Measurements from ENCODE around the gene COMT. TPM values are rescaled to one million over a fixed set of nuclear protein-coding genes. Genes with fewer than 3 reads are reported as not detected.

The COMT gene
- total RNA-seq, 6 experiments from 2014 or later, result 215 to 306 (median 234) TPM

DNA sequence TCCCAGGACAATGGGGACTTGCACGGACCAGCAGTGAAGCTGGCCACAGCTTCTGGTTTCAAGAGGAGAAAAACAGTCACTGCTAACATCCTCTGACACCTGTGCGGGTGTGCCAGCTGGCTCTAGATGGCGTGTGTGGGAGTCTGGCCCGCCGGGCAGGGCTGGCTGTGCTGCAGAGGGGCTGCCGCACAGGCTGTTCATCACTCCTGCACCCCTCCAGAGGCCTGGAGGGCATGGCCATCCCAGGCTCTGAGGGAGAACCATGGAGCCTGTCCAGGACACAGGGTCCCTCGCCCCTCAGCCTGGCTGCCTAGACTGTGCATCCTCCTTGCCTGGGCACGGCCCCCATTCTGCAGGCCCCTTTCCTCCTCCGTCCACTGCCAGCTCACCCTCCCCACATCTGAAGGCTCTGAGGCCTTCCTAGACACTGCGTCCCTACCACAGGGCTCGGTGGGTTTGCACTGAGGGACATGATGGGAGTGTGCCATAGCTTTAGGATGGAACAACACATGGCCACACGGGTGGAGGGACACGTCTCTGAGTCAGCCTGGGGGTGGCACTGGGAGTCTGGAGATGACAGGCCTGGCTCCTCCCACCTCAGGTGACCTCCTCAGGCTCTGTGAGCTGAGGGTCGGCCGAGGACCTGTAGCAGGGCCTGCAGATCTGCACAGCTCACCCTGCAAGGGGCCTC is 44.8 kb upstream of the COMT start:
- H3K9me3 Mint-ChIP-seq, result no peaks in the 10 kb centered on the region
- peaks cover 14% of the 10 kb centered on the region for H3K4me1 Mint-ChIP-seq (ENCODE audit: low read depth)
- H3K27me3 Mint-ChIP-seq (ENCODE audit: insufficient read depth), result no peaks in the 10 kb centered on the region; the same call in 1 of the 2 replicates
- H3K4me3 Mint-ChIP-seq, result no peak overlapping the region
- H3K27ac Mint-ChIP-seq, result no peak overlapping the region
- TF ChIP-seq, protein P1, sequence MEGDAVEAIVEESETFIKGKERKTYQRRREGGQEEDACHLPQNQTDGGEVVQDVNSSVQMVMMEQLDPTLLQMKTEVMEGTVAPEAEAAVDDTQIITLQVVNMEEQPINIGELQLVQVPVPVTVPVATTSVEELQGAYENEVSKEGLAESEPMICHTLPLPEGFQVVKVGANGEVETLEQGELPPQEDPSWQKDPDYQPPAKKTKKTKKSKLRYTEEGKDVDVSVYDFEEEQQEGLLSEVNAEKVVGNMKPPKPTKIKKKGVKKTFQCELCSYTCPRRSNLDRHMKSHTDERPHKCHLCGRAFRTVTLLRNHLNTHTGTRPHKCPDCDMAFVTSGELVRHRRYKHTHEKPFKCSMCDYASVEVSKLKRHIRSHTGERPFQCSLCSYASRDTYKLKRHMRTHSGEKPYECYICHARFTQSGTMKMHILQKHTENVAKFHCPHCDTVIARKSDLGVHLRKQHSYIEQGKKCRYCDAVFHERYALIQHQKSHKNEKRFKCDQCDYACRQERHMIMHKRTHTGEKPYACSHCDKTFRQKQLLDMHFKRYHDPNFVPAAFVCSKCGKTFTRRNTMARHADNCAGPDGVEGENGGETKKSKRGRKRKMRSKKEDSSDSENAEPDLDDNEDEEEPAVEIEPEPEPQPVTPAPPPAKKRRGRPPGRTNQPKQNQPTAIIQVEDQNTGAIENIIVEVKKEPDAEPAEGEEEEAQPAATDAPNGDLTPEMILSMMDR (IDR thresholded peaks at IDR 0.05), result no peak
- no peak for DNase-seq
- no peaks in the 10 kb centered on the region for H3K36me3 Mint-ChIP-seq (ENCODE audit: low read depth)

DNA sequence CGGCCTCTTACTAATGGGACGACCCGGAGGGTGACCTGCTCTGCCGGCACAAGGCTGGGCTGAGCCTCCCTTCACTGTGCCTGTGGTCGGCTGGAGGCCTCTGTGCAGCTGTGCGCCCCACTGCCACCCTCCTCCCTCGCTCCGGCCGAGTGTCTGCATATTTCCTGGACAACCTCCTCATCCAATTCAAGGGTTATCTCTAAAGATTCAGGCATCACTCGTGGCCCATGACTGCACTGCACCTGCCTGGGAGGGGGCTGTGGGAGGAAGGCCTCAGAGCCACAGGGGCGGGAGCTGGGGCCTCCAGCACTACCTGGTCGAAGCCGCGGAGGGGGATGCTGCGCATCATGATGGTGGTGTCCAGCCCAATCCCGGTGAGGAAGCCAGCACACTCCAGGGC is 43.8 kb upstream of the COMT start:
- no peaks in the 10 kb centered on the region; the same call in 1 of the 2 replicates for H3K27me3 Mint-ChIP-seq (ENCODE audit: insufficient read depth)
- DNase-seq, result no peak
- TF ChIP-seq, protein P1 (IDR thresholded peaks at IDR 0.05), result no peak
- H3K4me1 Mint-ChIP-seq (ENCODE audit: low read depth), result peaks cover 4% of the 10 kb centered on the region
- no peak overlapping the region for H3K4me3 Mint-ChIP-seq
- no peaks in the 10 kb centered on the region for H3K9me3 Mint-ChIP-seq
- H3K27ac Mint-ChIP-seq, result no peak overlapping the region
- H3K36me3 Mint-ChIP-seq (ENCODE audit: low read depth), result no peaks in the 10 kb centered on the region

GRCh38 chr22:19898145-19898544 is 43.4 kb upstream of the COMT start:
- no peak for DNase-seq
- TF ChIP-seq, protein P1 (IDR thresholded peaks at IDR 0.05), result no peak
- H3K27ac Mint-ChIP-seq, result no peak overlapping the region
- no peaks in the 10 kb centered on the region for H3K36me3 Mint-ChIP-seq (ENCODE audit: low read depth)
- H3K4me1 Mint-ChIP-seq (ENCODE audit: low read depth), result peaks cover under 1% of the 10 kb centered on the region; the same call in 1 of the 2 replicates
- H3K27me3 Mint-ChIP-seq (ENCODE audit: insufficient read depth), result no peaks in the 10 kb centered on the region; the same call in 1 of the 2 replicates
- H3K4me3 Mint-ChIP-seq, result no peak overlapping the region
- no peaks in the 10 kb centered on the region for H3K9me3 Mint-ChIP-seq

DNA sequence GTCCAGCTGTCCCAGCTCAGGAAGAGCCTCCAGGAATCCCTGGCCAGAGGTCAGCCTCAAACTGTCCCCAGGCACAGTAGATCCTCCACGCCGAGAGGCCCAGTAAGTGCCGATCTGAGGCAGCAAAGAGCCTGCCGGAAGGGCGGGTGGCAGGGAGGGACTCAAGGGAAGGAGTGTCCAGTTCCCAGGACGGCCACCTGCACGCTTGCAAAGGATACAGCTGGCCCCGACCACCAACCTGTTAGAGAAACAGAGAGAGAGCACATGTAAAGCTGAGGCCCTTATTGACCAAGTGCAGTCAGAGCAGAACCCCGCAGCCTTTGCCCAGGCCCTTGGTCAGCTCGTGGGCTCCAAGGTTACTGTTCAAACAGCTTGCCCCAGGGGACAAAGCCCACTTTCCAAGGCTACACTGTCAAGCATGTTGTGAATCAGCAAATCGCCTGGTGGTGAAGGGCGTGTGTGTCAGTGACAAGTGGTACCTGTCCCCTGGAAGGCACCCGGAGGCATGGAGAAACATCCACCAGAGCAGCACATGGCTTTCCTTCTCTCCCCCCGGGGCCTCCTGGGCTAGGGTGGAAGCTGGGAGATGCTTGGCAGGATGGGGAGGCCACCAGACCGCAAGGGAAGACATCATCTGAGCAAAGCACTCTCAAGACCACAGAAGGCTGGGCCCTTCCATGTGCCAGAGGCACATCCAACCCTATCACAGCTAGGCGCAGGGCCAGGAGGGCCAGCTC is 42.6 kb upstream of the COMT start:
- TF ChIP-seq, protein P1 (IDR thresholded peaks at IDR 0.05), result no peak
- no peak for DNase-seq
- H3K27me3 Mint-ChIP-seq (ENCODE audit: insufficient read depth), result no peaks in the 10 kb centered on the region; the same call in 1 of the 2 replicates
- H3K36me3 Mint-ChIP-seq (ENCODE audit: low read depth), result no peaks in the 10 kb centered on the region
- no peak overlapping the region for H3K4me3 Mint-ChIP-seq
- H3K27ac Mint-ChIP-seq, result no peak overlapping the region
- no peaks in the 10 kb centered on the region for H3K4me1 Mint-ChIP-seq (ENCODE audit: low read depth)
- H3K9me3 Mint-ChIP-seq, result no peaks in the 10 kb centered on the region

DNA sequence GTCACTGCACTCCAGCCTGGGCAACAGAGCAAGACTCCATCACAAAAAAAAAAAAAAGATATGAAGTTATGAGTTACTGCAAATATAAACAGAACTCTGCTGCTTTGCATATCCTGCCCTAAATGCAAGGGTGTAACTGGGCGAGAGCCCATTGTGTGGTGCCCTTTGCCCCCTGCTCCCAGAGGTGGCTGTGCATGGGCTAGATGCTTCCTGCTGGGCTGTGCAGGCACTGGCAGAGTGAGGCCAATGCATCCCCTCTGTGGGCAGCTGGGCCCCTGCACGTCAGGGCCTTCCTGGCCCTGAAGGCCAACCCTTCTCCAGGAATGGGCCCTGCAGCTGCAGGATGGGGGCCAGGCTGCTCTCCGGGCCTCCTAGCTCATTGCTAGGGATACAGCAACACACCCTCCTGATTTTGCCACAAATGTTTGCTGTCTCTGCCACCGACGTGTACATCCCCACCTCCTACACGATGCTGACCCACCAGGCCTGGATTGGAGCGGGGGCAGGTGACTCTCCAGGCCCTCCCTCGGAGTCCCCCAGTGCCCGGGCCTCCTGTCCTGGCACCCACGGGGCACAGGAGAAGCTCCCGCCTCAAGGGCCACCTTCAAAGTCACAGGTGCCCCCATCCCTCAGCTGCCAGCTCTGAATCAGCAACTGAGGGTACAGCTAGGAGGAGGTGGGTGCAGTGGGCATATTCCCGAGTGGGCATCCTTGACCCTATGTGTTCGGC is 40.7 kb upstream of the COMT start:
- DNase-seq, result no peak
- no peak overlapping the region for H3K27ac Mint-ChIP-seq
- H3K9me3 Mint-ChIP-seq, result no peaks in the 10 kb centered on the region
- 0 out of 2 replicates have a peak, but pooled peaks cover under 1% of the 10 kb centered on the region for H3K36me3 Mint-ChIP-seq (ENCODE audit: low read depth)
- TF ChIP-seq, protein P1 (IDR thresholded peaks at IDR 0.05), result no peak
- no peaks in the 10 kb centered on the region for H3K4me1 Mint-ChIP-seq (ENCODE audit: low read depth)
- H3K27me3 Mint-ChIP-seq (ENCODE audit: insufficient read depth), result no peaks in the 10 kb centered on the region; the same call in 1 of the 2 replicates
- H3K4me3 Mint-ChIP-seq, result no peak overlapping the region
